Gastrocnemius medialis (tissue), 4 donors: ENCODE measurements around the gene AP3S2.

Experiments used
- CTCF ChIP-seq, 5 experiments: fragments of 450-650 bp in 3 of 5; fragments of 200-600 bp in 2 of 5; sonication (generic) in 2 of 5; IDR thresholded peaks in 4 of 5; conservative IDR thresholded peaks in 1 of 5; 1 replicate in 4 of 5; 2 replicates in 1 of 5; pipeline ENCODE4 v1.5.1; 2016 to 2019; ENCODE audit warnings: antibody characterized with exemption in 5 of 5, mild to moderate bottlenecking in 3 of 5, moderate library complexity in 3 of 5
- POLR2A ChIP-seq, 2 donors: fragments of 450-650 bp; IDR thresholded peaks; one replicate each; pipeline ENCODE4 v1.6.1; 2017; ENCODE audit warnings: antibody characterized with exemption in 2 of 2, mild to moderate bottlenecking in 2 of 2, moderate library complexity in 2 of 2

DNA sequence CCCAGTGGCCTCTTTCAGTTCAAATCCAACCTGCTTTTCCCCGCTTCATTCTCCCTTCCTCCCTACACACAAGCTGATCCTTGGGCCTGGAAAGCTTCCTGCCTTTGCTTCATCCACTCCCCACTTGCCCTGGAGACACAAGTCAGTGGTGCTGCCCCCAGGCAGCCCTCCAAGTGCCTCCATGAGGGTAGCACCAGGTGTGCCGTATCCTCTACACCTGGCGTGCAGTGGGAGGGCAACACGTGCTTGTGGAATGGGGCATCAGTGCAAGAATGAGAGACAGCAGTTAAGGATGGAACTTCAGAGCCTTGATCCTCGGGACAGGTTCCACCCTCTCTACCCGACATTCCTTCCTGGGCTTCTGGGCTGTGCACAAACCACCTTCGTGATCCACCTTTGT is 83.0 kb downstream of the AP3S2 start:
- TF ChIP-seq CTCF (IDR thresholded peaks at IDR 0.05 in 4 of 5, conservative IDR thresholded peaks at IDR 0.05 in 1 of 5) (no peak), POLR2A (IDR thresholded peaks at IDR 0.05) (no peak)
